GM12801 (cell line): ENCODE measurements around the gene LIMA1.

Experiments used
- CTCF ChIP-seq: IDR thresholded peaks from one replicate; pipeline ENCODE4 v1.5.1; 2011; ENCODE audit warnings: control low read depth; ENCODE audit not compliant: insufficient read length; ENCODE audit errors: extremely low read depth

Gene LIMA1

GRCh38 chr12:50257236-50258166 is 25.8 kb downstream of the LIMA1 start:
- no peak for TF ChIP-seq CTCF

- no peak for TF ChIP-seq CTCF
Measured at GRCh38 chr12:50256761-50257160, 26.6 kb downstream of the LIMA1 start.

GRCh38 chr12:50252977-50253602 is 30.2 kb downstream of the LIMA1 start:
- no peak for TF ChIP-seq CTCF

- TF ChIP-seq CTCF = no peak
Measured at GRCh38 chr12:50251619-50252252, 31.6 kb downstream of the LIMA1 start.

GRCh38 chr12:50249464-50250182 is 33.7 kb downstream of the LIMA1 start:
- no peak for TF ChIP-seq CTCF

- TF ChIP-seq CTCF = no peak
Measured at GRCh38 chr12:50248883-50249282, 34.4 kb downstream of the LIMA1 start.

GRCh38 chr12:50248411-50248810 is 34.9 kb downstream of the LIMA1 start:
- TF ChIP-seq CTCF = no peak
